ENCODE measurements around the gene UBXN6.

UBXN6 gene, protein sequence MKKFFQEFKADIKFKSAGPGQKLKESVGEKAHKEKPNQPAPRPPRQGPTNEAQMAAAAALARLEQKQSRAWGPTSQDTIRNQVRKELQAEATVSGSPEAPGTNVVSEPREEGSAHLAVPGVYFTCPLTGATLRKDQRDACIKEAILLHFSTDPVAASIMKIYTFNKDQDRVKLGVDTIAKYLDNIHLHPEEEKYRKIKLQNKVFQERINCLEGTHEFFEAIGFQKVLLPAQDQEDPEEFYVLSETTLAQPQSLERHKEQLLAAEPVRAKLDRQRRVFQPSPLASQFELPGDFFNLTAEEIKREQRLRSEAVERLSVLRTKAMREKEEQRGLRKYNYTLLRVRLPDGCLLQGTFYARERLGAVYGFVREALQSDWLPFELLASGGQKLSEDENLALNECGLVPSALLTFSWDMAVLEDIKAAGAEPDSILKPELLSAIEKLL

DNA sequence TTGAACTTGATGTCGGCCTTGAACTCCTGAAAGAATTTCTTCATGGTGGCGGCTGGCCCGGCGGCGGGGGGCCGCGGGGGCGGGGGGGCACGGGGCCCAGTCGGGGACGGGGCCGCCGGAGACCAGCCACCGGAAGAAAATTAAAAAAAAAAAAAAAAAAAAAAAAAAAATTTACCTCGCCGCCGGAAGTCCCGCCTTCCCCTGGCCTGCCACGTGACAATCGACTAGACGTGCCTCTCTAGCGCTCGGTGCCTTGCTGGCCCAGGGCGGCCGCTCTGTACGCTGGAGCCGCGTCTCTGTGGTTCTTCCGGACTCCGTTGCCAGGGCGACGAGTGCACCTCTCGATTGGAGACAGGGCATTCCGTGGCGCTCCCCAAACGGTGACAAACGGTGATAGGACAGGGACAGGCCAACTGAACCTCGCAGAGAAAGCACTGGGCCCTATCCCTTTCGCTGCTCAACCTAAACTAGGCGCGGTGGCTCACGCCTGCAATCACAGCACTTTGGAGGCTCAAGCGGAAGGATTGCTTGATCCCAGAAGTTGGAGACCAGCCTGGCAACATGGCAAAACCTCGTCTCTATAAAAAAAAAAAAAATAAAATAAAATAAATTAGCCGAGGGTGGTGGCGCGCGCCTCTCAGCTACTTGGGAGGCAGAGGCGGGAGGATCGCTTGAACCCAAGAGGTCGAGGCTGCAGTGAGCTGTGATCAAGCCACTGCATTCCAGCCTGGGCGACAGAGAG, at the start of gene UBXN6:
TSS of gene UBXN6 (minus strand) at position 141 of the 742 bp plus-strand sequence. CDS start at position 44, 97 bp downstream.
- Histone ChIP-seq H3K36me3 (ENCODE audit: control insufficient read depth, low read depth, low read length) (no peaks in the 10 kb centered on the region), H3K27ac (ENCODE audit: low read length) (no peak within 1 kb of the TSS), H3K9me3 (ENCODE audit: control insufficient read depth, low read depth, low read length) (no peaks in the 10 kb centered on the region), H3K4me3 (ENCODE audit: low read length) (peak within 1 kb of the TSS; percentile 85), H3K9ac (ENCODE audit: low read length) (peak within 1 kb of the TSS; percentile 55), H3K4me1 (ENCODE audit: control insufficient read depth, low read depth, low read length) (no peaks in the 10 kb centered on the region), H3K27me3 (ENCODE audit: control insufficient read depth, insufficient read depth, low read length) (no peaks in the 10 kb centered on the region)

DNA sequence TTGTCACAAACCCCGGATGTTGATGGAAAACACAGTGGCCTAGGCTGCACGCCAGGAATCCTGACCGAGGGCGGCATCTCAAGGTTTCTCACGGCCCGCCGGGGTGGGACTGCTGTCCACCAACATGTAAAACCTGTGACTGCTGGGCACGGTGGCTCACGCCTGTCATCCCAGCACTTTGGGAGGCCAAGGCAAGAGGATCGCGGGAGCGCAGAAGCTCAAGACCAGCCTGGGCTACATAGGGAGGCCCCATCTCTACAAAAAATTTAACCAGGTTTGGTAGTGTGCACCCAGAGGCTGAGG, 49.5 kb upstream of the UBXN6 start:
- Histone ChIP-seq H3K27ac (ENCODE audit: low read length) (no peak overlapping the region), H3K4me3 (ENCODE audit: low read length) (no peak overlapping the region), H3K4me1 (ENCODE audit: control insufficient read depth, low read depth, low read length) (no peaks in the 10 kb centered on the region)

DNA sequence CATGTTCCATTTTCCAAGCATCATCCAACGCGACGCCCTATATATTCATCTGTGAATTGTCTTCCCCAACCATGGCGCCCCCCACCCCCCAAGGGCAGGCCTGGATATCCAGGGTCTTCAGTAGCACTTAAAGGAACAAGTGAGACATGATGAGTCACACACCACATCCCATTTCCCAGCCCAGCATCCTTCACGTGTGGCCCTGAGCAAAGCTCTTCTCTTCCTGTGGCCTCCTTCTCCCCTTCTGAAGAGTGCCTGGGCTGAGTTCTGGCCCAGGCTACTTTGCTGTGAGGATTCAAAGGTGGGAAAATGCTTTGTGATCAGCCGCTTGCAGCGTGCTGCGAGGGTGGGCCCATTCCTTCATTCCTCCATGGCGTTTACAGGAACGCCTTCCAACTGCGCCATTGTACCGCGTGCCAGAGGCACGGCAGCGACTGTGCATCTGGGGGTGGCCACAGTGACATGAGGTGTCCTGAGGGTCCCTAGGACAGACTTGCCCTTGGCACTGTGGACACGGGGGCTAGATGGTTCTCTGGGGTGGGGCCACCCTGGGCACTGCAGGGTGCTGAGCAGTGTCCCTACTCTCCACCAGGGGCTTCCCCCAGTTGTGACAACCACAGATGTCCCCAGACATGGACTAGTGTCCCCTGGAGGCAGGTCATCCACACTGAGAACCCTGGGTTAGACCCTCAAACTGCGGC, 49.0 kb upstream of the UBXN6 start:
- H3K4me1 ChIP-seq (ENCODE audit: control insufficient read depth, low read depth, low read length), result no peaks in the 10 kb centered on the region
- H3K36me3 ChIP-seq (ENCODE audit: control insufficient read depth, low read depth, low read length), result peaks cover 13% of the 10 kb centered on the region
- H3K27ac ChIP-seq (ENCODE audit: low read length), result no peak overlapping the region
- peaks cover 14% of the 10 kb centered on the region for H3K27me3 ChIP-seq (ENCODE audit: control insufficient read depth, insufficient read depth, low read length)
- H3K4me3 ChIP-seq (ENCODE audit: low read length), result no peak overlapping the region
- H3K9me3 ChIP-seq (ENCODE audit: control insufficient read depth, low read depth, low read length), result no peaks in the 10 kb centered on the region
- no peak overlapping the region for H3K9ac ChIP-seq (ENCODE audit: low read length)

More for the DNA sequence above, 49.5 kb upstream of the UBXN6 start:
- Histone ChIP-seq H3K9me3 (ENCODE audit: control insufficient read depth, low read depth, low read length) (no peaks in the 10 kb centered on the region), H3K9ac (ENCODE audit: low read length) (no peak overlapping the region), H3K36me3 (ENCODE audit: control insufficient read depth, low read depth, low read length) (peaks cover 12% of the 10 kb centered on the region), H3K27me3 (ENCODE audit: control insufficient read depth, insufficient read depth, low read length) (peaks cover 19% of the 10 kb centered on the region)

DNA sequence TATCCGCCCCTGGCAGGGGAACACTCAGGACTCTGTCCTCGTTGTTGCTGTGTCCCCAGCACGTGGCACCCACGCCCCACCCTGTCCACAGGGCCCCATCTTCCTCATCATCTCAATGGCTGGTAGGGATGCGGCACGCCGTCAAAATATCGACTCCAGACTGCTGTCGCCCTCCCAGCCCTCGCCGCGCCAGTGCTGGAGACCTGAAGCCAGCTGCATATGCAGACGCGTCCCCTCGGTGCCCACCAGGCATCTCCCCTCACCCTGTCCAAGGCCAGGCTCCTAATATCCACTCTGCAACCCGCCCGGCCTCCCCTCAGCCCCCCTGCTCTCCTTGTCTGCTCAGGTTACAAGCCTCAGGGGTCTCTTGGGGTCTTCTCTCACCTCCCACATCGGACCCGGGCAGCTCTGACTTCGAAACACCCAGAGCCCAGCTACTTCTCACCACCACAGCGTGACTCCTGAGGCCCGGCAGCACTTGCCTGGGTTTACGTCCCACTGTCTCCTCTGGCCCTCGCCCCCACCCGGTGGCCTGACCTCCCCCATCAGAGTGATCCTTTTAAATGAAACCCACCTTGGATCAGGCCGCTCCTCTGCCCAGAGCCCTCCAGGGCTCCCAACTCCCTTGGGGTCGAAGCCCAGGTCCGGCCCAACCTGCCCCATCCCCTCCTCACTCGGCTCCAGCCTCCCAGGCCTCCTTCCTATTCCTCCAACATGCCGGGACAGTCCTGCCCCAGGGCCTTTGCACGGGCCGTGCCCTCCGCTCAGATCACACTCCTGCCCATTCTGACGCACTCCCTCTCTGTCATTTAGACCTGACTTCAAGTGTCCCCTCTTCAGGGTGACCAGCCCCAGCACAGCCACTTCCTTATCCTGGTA, 48.2 kb upstream of the UBXN6 start:
- Histone ChIP-seq H3K9me3 (ENCODE audit: control insufficient read depth, low read depth, low read length) (no peaks in the 10 kb centered on the region), H3K27ac (ENCODE audit: low read length) (no peak overlapping the region), H3K36me3 (ENCODE audit: control insufficient read depth, low read depth, low read length) (peaks cover 21% of the 10 kb centered on the region), H3K4me3 (ENCODE audit: low read length) (no peak overlapping the region), H3K4me1 (ENCODE audit: control insufficient read depth, low read depth, low read length) (no peaks in the 10 kb centered on the region), H3K9ac (ENCODE audit: low read length) (no peak overlapping the region), H3K27me3 (ENCODE audit: control insufficient read depth, insufficient read depth, low read length) (peaks cover 6% of the 10 kb centered on the region)

DNA sequence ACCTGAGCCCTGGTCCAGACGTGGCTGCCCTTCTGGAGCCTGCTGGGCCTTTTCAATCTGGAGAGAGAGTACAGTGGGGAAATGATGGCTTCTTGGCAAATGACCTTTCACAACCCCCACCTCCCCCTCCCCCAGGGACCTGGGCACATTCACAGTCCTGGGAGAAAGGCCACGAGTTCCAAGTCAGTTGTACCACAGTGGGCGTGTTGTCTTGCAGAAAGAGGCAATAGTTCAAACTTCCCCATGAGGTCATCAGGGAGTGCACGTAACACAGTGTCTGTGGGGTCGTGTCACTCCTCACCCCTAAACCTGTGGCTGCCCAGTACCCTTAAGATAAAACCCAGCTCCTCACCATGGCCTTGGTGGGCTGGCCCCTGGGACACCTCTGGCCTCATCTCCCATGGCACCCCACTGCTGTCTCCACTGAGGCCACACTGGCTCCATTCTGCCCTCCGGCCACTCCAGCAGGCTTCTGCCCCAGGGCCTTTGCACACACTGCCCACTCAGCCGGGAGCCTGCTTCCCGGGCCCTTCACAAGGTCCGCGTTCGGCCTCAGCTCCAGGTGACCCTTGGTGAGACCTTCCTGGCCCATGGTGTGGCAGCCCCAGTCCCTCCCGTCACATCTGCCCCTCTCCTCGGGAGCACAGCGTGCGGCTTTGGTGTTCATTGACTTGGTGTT, 47.4 kb upstream of the UBXN6 start:
- Histone ChIP-seq H3K9ac (ENCODE audit: low read length) (no peak overlapping the region), H3K9me3 (ENCODE audit: control insufficient read depth, low read depth, low read length) (no peaks in the 10 kb centered on the region), H3K27ac (ENCODE audit: low read length) (no peak overlapping the region), H3K4me3 (ENCODE audit: low read length) (no peak overlapping the region), H3K36me3 (ENCODE audit: control insufficient read depth, low read depth, low read length) (peaks cover 24% of the 10 kb centered on the region), H3K27me3 (ENCODE audit: control insufficient read depth, insufficient read depth, low read length) (no peaks in the 10 kb centered on the region), H3K4me1 (ENCODE audit: control insufficient read depth, low read depth, low read length) (no peaks in the 10 kb centered on the region)

DNA sequence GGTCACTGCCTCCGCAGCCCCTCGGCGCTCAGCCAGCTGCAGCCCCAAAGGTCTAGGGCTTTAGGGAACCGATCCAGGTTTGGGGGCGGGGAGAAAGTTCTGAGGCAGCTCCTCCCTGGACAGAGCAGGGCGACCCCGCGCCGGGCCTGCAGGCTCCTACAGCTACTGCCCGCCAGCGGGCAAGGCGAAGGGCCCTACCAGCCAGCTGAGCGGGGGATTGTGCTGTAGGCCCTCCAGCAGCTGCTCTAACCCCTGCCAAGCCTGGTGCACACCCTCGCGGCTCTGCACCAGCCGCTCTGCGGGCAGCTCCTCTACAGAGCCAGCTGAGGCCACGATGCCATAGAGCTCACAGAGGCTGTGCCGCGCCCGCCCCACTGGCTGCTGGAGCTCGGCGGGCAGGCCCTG, 46.7 kb upstream of the UBXN6 start:
- no peak overlapping the region for H3K27ac ChIP-seq (ENCODE audit: low read length)
- peaks cover 24% of the 10 kb centered on the region for H3K36me3 ChIP-seq (ENCODE audit: control insufficient read depth, low read depth, low read length)
- no peaks in the 10 kb centered on the region for H3K4me1 ChIP-seq (ENCODE audit: control insufficient read depth, low read depth, low read length)
- H3K9ac ChIP-seq (ENCODE audit: low read length), result no peak overlapping the region
- H3K9me3 ChIP-seq (ENCODE audit: control insufficient read depth, low read depth, low read length), result no peaks in the 10 kb centered on the region
- H3K4me3 ChIP-seq (ENCODE audit: low read length), result no peak overlapping the region
- H3K27me3 ChIP-seq (ENCODE audit: control insufficient read depth, insufficient read depth, low read length), result no peaks in the 10 kb centered on the region

DNA sequence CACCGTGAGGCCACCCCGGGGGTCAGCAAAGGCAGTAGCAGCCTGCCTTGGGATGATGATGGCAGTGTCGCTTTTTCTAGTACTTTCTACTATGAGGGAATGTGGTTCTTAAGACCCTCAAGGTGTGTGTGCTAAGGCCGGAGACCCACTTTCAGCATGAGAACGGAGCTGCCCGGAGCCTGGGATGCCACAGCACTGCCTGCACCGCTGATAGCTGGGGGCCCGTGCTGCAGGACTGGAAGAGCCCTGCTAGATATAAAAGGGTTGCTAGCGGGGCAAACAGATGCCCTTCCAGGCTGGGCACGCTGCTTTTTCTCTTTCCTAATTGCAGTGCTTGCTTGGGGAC, 46.2 kb upstream of the UBXN6 start:
- no peaks in the 10 kb centered on the region for H3K9me3 ChIP-seq (ENCODE audit: control insufficient read depth, low read depth, low read length)
- H3K4me3 ChIP-seq (ENCODE audit: low read length), result no peak overlapping the region
- H3K27ac ChIP-seq (ENCODE audit: low read length), result no peak overlapping the region
- no peak overlapping the region for H3K9ac ChIP-seq (ENCODE audit: low read length)
- peaks cover 24% of the 10 kb centered on the region for H3K36me3 ChIP-seq (ENCODE audit: control insufficient read depth, low read depth, low read length)
- no peaks in the 10 kb centered on the region for H3K27me3 ChIP-seq (ENCODE audit: control insufficient read depth, insufficient read depth, low read length)
- no peaks in the 10 kb centered on the region for H3K4me1 ChIP-seq (ENCODE audit: control insufficient read depth, low read depth, low read length)

DNA sequence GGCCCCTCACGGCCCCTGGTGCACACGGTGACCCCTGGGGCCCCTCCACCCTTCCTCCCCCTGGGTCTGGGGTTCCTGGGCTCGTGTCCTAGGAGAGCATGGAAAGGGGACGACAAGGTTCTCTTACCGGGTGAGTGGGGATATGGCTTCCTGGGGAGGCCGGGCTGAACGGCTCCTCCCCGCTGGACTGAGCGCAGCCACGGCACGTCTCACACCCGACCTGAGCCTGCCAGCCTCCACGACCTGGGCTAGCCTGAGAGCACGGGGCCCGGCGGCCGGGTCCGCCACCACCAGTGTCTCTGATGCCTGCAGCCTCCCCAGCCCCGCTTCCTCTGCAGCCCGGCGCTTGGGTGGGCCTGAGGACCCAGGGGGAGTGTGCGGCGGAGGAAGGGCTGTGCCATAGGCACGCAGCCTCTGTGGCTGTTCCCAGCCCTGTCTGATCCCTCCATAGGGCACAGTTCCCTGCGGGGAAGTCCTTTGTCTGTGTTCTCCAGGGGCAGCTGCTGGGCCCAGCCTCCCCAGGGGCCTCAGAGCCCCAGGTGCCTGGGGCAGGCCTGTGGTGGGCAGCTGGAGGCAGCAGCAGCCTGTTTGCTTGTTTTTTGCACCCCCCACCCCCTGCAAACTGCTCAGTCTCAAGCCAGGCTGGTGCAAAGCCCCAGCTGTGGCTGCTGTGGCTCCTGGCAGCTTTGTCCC, 45.7 kb upstream of the UBXN6 start:
- no peak overlapping the region for H3K27ac ChIP-seq (ENCODE audit: low read length)
- H3K9me3 ChIP-seq (ENCODE audit: control insufficient read depth, low read depth, low read length), result no peaks in the 10 kb centered on the region
- no peaks in the 10 kb centered on the region for H3K27me3 ChIP-seq (ENCODE audit: control insufficient read depth, insufficient read depth, low read length)
- no peaks in the 10 kb centered on the region for H3K4me1 ChIP-seq (ENCODE audit: control insufficient read depth, low read depth, low read length)
- peaks cover 30% of the 10 kb centered on the region for H3K36me3 ChIP-seq (ENCODE audit: control insufficient read depth, low read depth, low read length)
- H3K4me3 ChIP-seq (ENCODE audit: low read length), result no peak overlapping the region
- no peak overlapping the region for H3K9ac ChIP-seq (ENCODE audit: low read length)

DNA sequence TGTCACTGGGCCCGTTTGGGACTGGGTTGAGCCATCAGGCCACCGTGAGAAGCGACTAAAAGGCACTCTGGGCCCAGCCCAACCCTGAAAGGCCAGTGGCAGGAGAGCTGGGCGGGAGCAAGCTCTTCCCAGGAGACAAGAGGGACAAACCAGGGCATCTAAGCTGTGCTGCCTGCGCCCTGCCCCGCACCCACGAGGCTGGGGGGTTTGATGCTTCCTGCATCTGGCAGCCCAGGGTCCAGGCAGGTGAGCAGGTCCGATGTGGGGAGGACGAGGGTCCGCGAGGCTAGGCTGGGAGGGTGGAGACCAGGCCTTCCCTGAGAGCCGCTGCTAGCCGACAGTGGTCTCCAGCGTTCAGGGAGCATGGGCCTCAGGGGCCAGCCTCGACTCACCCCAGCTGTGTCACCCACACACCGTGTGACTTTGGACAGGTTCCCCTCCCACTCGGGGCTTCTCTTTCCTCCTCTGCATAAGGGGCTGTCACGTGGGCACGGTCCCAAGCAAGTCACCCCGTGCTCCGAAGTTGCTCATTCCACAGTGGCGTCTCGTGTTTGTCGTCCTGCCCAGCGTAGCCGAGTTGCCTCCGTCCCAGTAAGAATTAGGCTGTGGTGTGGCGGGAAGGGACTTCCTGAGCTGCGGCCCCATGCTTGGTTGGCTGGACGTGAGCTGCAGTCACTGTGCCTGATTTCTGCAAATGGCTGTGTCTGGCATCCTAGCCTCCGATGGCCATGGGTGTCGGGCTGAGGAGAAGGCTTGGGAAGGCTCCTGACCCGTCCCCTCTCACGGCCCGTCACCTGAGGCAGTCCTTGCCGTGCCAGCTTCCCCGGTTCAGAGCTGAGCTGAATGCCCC, 44.9 kb upstream of the UBXN6 start:
- Histone ChIP-seq H3K9ac (ENCODE audit: low read length) (no peak overlapping the region), H3K4me1 (ENCODE audit: control insufficient read depth, low read depth, low read length) (no peaks in the 10 kb centered on the region), H3K9me3 (ENCODE audit: control insufficient read depth, low read depth, low read length) (no peaks in the 10 kb centered on the region), H3K27ac (ENCODE audit: low read length) (no peak overlapping the region), H3K4me3 (ENCODE audit: low read length) (no peak overlapping the region), H3K36me3 (ENCODE audit: control insufficient read depth, low read depth, low read length) (peaks cover 35% of the 10 kb centered on the region), H3K27me3 (ENCODE audit: control insufficient read depth, insufficient read depth, low read length) (no peaks in the 10 kb centered on the region)

DNA sequence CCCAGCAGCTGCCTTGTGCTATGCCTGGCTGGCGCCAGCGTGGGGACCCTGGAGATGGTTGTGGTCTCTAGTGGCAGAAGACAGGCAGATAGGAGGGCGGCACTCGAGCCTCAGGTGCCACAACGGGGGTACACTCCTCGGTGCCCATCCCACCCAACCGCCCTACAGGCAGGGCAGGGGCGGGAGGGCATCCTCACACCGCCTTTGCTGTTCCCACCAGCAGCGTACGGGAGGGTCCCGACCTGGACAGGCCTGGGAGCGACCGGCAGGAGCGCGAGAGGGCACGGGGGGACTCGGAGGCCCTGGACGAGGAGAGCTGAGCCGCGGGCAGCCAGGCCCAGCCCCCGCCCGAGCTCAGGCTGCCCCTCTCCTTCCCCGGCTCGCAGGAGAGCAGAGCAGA, 44.1 kb upstream of the UBXN6 start:
- Histone ChIP-seq H3K9ac (ENCODE audit: low read length) (no peak overlapping the region), H3K36me3 (ENCODE audit: control insufficient read depth, low read depth, low read length) (peaks cover 37% of the 10 kb centered on the region), H3K27ac (ENCODE audit: low read length) (no peak overlapping the region), H3K4me1 (ENCODE audit: control insufficient read depth, low read depth, low read length) (no peaks in the 10 kb centered on the region), H3K4me3 (ENCODE audit: low read length) (no peak overlapping the region), H3K27me3 (ENCODE audit: control insufficient read depth, insufficient read depth, low read length) (no peaks in the 10 kb centered on the region), H3K9me3 (ENCODE audit: control insufficient read depth, low read depth, low read length) (no peaks in the 10 kb centered on the region)
